IPS-NIHi7 (cell line): Measurements from ENCODE around the gene KIF26A.

Source experiments
- DNase-seq: peaks from one replicate; pipeline ENCODE4 v3.0.0; 2012; ENCODE audit warnings: mixed read lengths; ENCODE audit errors: extremely low spot score

Gene KIF26A

DNA sequence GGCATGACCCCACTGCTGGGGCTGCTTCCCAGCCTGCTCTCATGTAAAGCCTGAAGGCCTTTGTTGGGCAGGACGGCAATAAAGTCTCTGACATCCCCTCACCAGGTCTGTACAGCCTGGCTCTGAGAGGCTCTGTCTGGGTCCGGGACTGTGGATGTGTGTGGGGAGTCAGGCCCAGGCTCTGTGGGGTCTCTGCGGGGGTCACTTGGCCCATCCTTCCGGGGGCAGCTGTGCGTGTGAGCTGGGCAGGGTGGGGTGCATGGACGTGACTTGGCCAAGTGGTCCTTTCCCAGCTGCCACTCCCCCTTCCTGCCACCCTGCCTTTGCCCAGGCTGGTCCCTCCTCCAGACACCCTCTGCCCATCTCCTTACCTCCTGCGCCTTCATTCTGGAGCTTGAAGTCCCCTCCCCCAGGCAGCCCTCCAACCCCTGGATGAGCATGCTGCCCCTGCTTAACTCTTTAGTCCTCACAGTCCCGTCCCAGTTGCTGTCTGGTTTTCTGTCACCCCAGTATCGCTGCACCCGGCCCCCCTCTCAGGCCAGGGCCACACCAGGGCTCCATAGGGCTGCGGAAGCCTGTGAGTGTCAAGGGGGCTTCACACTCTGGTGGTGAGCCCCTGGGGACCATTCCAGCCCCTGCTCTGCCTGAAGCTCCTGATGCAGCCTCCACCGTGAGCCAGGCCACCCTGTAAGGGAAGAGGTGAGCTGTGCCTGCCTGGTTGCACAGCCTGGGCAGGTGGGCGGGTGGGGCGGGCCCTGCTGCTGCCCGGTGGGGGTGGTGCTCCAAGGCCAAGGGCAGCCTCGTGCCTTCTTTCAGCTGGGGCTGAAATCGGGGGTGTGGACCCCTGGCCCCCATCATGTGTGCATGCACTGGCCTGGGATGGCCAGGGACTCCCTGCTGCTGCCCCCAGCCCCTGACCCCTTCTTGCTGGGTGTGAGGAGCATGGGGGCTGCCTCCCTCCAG lies 25.5 kb upstream of the KIF26A start:
- DNase-seq, result no peak

DNA sequence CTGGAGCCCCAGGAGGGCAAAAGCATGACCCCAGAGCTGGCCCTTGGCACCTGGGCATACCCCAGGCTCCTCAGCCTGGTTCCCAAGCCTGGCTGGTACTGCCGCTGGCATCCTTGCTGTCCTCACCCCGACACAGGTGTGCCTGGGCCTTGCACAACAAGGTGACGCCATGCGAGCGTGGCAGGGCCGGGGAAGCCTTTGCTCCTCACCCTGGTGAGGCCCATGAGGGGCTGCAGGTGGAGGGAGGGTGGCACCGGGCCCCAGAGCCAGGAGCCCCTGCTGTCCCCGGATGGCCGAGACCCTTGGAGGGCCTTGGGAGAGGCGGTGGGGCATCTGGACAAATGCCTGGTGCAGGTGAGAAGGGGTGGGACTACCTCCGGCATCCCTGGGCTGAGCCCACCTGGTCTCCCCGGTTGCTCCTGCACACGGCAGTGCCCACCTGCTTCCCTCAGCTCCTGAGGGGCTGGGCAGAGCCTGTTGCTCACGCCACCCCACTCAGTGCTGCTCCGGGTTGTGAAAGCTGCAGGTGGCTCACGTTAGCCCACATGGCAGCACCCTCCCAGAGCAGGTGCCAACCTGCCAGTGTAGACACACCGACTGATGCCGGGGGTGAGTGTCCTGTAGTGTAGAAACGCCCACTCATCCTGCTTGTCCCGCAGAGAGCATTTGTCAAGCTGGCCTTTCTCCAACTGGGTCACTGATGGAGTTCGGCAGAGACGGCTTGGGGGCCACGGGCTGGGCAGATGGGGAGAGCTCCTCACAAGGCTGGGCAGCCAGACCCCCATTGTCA lies 24.6 kb upstream of the KIF26A start:
- DNase-seq, result no peak

DNA sequence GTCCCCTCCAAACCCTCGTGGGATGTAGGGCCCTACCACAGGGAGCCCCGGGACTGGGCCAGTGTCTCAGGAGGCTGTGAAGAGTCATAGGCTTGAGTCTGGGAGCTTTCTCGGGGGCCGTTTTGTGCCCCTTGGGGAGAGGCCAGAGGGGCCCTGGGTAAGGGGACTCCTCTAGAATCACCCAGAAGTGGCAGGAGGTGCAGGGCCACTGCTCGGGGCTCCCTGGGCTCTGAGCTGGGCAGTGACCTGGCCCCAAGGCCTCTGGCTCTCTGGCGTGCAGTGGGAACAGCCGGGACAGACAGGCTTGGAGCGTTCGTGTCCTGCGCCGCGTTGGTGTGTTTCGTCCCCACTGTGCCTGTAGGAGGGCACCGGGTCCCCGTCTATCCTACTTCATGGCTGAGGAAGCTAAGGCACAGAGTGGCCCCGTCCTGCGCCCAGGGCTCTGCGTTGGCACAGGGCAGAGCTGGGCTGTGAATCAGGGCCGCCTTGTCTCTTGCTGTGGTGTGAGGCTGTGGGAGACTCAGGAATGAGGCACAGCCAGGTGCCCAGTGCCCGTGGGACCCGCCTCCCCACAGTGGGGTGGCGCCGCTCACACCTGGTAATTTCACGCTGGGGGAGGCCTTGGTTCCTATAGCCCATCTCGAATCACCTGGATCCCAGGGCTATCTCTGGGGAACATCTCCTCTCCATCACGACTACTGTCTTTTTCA lies 23.8 kb upstream of the KIF26A start:
- DNase-seq, result no peak

DNA sequence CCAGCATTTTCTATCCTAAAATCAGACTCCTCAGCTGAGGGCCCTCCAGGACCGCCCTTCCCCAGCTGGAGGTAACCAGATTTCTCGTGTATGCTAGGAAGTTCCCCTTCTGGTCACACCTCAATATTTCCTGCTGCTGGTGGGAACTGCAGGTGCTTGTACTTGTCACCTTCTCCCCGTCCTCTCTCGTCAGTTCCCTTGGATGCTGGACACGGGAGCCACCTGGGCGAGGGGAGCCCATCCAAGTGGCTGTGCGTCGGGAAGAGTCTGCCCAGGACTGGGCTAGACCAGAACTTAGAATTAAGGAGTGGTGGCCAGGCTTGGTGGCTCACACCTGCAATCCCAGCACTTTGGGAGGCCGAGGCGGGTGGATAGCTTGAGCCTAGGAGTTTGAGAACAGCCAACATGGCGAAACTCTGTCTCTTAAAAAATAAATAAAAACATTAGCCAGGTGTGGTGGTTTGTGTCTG lies 23.2 kb upstream of the KIF26A start:
- no peak for DNase-seq

DNA sequence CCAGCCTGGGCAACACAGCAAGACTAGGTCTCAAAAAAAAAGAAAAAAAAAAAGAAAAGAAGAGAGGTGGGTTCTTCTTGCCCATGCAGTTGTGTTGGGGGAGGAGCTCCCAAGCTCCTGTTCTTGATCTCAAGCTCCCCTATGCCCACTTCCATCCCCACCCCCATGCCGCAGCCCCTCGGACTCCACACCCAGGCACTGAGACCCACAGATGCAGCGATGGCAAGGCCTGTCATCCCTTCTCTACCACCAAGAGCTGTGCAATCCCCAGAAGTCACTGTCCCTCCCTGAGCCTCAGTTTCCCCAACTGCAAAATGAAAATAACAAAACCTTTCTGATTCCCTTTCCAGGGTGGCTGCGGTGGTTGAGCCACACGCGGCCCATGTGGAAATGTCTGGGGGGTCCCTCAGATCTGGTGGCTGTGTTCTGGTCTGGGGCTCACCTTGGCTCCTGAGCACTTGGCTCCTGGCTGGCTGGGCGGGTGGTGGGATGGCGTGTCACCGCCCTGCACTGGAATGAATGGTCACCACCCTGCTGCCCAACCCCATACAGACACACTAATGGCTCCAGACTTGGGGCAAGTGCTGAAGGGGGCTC lies 22.6 kb upstream of the KIF26A start:
- DNase-seq, result no peak

DNA sequence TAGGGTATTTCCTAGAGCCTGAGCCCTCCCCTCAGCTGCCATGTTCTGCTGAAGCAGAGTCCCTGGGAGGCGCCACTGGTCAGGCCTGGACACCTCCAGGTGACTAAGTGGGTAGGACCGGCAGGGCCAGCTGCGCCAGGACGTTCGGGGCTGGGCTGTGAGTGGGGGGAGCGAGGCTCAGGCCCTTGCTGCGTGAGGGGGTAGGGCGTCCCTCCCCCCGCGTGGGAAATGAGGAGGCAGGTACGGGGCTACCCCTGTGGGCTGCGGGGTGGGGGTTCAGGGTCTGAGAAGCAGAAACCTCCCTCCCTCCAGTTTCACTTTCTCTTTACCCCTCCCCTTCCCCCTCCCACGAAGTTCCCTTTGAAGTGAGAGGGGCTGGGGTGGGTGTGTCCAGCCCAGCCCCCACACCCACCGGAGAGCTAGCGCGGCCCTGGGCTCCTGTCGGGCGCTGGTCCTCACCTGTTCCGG lies 22.1 kb upstream of the KIF26A start:
- DNase-seq, result no peak

DNA sequence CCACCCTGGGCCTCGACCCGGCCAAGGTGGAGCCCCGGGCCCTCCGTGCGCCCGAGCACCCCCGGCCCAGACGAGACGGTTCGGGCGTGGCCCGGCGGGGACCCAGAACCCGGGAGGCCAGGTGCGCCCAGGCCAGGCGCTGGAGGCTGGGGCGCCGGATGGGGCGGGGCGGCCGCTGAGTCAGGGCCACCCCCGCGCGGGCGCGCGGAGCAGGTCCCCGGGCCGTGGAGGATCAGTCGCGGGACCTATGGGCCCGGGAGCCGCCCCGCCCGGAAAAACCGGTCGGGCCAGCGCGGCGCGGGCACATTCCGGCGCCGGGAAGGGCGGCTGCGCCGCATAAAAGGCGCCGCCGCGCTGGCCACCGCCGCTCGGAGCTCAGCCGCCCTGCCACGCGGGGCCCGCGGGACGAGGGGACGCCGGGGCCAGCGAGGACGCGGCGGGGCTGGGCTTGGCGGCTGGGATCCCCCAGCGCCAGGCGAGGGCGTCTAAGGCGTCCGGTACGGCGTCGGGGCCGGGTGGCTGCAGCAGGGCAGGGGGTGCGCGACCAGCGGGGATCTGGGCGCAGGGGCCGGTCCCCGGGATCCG lies 21.5 kb upstream of the KIF26A start:
- peak; percentile 47 for DNase-seq

DNA sequence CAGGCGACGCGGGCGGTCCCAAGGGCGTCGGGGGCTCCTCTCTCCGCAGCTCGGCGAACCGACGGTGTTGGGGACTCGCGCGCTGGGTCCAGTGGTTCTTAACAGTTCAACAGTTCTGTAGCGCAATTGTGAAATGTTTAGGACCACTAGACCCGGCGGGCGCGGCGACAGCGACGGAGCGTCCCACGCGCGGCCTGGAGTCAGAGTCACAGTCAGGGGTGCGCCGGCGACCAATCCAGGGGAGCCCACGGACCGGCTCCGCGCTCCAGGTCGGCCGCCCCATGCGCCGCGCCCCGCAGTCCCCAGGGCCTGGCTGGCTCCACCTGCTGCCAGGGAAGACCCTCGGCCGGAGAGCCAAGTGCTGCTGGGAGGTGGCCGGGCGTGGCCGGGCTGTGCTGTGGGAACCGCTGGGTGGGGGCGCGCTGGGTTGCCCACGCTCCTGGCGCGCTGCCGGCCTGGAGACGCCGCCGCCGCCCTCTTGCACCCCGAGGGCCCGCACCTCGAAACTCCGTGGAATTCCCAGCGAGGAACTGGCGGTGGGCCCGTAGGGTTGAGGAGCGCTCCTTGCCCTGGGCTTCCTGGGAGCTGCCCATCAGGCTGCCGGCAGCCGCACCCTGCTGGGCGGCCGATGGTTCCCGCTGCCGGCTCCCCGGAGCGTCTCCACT lies 20.9 kb upstream of the KIF26A start:
- no peak for DNase-seq

DNA sequence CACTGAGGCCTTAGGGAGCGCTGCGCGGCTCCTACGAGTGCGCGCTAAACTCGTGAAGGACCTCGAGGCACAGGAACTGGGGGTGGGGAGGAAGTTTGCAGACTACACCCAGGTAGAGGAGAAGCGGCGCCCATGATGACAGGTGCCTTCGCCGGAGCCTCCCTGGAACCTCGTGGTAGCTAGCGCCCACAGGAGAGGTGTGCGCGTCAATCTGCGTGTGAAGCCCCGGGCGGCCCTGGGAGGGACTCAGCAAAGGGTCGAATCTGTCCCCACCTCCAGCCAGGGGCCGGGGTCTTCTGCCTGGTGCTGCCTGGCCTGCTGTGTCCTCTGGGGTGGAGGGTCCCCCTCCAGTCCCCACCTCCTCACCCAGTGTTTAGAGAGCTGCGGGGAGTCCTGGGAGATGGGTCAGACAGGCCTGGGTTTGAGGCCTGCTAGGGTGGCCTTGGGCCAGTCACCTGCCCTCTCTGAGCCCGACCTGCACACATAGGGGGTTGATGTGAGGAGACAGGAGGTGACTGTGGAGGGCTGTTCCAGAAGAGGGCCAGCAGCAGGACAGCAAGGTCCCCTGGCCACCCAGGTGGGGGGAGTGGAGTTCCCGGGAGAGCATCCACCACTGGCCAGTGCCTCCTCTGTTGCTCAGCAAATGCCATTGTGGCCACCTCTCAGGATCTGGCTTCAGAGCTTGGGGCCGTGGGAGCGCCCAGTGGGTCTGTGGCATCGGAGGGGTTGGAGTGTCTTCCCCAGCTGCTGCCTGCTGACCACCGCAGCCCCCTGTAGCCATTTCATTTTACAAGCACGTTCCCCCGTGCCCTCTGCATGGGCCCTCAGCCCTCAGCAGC lies 20.2 kb upstream of the KIF26A start:
- no peak for DNase-seq

DNA sequence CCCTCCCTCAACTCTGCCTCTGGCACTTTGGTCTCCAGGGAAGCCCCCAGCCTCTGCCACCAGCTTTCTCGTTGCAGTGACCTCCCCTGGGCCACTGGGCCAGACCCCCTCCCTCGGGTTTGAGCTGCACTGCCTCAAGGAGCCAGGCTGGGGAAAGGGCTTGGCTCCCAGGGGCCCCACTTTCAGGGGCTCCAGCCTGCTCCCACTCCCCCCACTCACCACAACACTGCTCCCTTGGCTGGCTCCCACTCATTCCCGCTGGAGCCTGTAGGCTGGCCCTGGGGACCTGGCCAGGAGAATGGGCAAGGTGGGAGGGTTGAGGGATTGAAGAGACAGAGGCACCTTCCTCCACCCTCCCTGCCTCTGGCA lies 19.3 kb upstream of the KIF26A start:
- DNase-seq, result no peak

DNA sequence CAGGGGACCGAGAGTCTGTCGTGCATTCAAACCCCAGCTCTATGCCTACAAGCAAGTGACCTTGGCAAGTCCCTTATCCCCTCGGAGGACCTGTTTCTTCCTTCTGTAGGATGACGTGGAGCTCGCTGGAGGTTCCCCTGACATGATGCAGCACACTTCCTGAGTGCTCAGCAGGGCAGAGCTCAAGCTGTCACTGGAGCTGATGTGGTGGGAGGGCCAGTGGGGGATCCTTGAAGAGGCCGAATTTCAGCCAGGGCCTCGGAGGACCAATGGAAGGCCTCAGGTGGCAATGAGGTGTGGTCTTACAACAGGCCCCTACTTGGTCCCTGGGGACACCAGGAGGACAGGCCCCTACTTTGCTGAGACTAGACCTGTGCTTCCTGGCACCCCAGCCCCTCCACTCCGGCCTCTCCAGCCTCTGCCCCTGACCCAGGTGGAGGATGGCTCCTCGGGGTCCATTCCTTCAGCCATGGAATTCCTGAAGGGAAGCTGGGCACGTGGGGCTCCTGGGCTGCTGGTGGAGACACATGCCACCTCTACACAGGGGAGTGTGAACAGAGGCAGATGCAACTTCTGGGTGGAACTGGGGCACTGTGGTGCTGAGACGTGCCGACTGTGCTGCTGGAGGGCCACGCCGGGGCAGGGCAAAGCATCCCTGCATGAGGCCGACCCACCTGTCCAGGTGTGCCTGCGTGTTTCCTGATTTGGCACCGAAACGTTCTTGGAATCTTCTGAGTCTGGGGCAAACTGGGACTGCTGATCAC lies 18.7 kb upstream of the KIF26A start:
- DNase-seq, result no peak

DNA sequence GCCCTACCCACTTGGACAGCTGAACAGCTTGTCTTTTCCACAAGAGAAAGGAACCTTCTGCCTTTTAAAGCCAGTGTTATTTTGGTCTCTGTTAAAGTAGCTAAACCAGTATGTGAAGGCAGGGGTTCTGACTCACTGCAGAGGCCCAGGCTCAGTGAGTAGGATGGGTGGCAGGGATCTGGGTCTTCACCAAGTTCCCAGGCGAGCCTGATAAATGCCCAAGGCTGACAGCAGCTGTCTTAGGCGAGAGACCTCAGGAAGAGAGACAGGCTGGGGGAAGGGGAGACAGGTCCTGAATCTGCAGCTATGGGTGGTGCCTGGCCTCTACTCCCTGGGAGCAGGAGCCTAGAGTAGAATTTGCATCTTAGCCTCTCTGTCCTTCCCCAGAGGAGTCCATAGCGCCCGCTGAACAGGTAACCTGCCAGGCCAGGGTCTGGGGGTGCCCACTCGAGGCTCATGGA lies 18.1 kb upstream of the KIF26A start:
- DNase-seq, result no peak

DNA sequence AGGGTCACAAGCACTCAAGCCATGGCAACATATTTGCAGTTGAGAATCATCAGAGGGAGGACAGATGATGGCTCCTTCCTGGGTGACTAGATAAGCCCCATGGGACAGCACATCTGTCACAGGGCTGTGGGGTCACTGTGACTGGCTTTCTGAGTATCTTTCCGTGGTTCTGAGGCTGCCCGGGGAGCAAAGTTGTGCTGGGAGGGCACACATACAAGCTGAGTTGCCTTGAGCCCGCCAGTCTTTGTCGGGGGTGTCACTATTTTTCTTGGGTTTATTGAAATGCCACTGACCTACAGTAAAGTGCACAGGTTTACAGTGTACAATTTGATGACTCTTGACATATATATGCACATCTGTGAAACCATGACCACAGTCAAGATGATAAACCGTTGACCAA lies 17.2 kb upstream of the KIF26A start:
- no peak for DNase-seq

DNA sequence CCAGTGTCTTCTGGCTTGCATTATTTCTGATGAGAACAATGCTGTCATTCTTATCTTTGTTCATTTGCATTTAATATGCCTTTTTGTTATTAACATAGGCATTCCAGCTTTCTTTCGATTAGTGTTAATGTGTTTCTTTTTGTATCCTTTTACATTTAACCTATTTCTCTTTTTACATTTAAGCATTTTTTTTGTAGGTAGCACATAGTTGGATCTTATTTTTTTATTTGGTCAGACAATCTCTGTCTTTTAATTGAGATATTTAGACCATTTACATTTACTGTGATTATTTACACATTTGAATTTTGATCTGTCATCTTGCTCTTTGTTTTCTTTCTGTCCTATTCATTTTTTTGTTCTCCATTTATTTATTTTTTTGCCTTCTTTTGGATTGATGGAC lies 14.5 kb upstream of the KIF26A start:
- DNase-seq, result no peak

DNA sequence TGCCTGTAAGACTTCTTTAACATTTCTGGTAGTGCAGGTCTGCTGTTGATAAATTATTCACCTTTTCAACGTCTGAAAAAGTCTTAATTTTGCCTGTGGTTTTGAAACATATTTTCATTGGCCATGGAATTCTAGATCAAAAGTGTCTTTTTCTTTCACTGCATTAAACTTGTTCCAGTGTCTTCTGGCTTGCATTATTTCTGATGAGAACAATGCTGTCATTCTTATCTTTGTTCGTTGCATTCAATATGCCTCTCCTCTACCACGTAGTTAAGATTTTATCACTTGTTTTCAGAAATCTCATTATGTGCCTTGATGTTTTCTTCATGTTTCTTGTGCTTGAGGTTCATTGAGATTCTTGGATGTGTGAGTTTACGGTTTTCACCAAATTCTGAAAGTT lies 13.4 kb upstream of the KIF26A start:
- DNase-seq, result no peak

DNA sequence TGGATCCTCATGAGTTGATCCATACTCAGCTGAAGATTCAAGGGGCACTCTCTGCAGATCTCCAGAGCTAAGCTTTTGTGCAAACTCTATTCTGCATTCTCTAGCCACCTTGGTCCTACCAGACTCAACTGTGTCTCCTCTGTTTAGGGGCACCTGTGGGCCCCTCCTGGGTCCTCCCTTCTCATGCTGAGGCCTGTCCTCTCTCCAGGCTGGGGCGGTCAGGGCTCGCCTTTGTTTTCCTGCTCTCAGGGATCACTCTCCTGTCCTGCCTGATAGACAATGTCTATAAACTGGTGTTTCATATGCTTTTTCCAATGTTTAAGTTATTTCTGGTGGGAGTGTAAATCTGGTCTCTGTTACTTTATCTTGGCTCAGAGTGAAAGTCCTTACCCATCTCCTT lies 11.6 kb upstream of the KIF26A start:
- DNase-seq, result no peak

DNA sequence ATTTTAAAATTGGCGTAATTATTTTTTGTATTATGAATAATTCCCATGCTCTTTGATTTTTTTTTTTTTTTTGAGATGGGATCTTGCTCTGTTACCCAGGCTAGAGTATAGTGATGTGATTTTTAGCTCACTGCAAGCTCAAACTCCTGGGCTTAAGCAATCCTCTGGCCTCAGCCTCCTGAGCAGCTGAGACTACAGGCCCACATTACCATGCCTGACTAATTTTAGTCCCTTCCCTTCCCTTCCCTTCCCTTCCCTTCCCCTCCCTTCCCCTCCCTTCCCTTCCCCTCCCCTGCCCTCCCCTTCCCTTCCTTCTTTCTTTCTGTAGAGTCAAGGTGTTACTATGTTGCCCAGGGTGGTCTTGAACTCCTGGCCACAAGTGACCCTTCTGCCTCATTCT lies 9.4 kb upstream of the KIF26A start:
- DNase-seq, result no peak

DNA sequence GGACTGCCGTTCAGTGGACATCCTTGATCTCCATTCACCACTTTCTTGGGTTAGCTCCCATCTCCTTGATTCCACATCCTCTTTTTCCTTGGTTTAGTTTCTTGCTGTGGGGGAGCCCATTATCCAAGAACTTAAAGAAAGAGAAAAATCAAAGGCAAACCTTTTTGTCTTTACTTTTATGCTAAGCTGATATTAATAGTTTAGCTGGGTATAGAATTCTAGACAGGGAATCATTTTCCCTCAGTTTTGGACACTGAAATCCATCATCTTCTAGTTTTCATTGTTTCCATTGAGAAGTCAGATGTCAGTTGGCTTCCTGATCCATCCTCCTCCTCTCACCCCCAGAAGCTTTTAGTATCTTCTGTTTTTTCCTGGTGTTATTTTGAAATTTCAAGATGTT lies 8.8 kb upstream of the KIF26A start:
- DNase-seq, result no peak
